Limb (tissue), 2 donors: ENCODE data around the gene TTN.
"Not testable (repeated sequence)": the region's sequence is repeated elsewhere in the genome, so short reads cannot be mapped to it uniquely, and the experiment has no call there.

Experiments
- DNase-seq, 2 donors: peaks; one replicate each; pipeline ENCODE4 v3.0.0-alpha.2; 2016; ENCODE audit errors: extremely low spot score in 2 of 2

TTN gene

DNA sequence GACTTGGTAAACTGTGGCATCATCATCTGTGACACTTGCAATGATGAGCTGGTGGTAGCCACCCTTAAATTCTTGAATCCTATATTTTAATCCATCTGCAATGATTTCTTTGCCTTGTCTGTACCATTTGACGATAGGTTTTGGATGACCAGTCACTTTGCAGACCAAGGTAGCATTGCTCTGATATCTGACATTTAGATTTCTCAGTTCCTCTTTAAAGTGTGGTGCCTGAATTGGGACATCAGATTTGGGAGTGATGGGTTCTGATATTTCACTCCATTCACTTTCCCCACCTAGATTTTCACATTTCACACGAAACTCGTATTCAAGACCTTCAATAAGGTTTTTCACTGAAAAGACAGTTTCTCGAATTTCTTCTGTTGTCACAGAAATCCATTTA lies 271.2 kb downstream of the TTN start:
- no peak for DNase-seq

DNA sequence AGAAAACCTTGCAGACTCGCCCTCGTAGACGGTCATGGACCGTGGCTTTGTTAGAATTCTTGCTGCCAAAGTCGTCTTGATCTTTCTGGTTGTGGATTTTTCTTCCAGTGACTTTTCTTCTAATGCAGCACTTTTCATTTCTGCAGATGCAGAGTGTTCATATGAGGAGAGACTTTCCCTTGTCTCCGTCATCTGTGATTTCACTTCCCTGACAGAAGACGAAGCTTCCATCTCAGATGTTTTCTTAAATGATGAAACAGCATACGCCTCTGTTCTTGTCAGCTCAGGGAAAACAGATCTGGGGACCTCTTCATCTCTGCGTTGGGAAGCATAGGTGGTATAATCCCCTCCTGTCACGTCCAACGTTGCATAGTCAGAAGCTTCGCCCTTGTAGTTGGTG lies 276.1 kb downstream of the TTN start:
- no peak for DNase-seq

DNA sequence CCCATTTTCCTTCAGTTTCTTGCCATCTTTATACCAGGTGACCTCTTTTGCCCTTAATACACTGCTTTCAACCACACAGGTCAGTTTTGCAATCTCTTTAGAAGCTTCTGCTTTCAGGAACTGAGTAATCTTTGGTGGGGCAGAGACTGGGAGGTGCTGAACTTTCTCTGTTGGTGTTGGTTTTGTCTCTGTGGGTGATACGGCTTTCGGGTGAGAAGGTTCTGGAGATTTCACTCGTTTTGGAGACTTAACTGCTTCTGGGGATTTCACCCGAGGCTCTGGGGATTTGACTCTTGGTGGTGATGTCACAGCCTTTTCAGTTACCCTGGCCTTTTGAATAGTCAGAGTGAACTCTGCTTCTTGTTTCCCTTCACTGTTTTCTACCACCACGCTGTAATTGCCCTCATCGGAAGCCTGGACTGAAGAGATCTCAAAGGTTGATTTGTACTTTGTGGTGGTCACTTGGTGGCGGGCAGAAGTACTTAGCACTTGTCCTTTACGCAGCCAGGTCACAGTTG lies 276.5 kb downstream of the TTN start:
- no peak for DNase-seq

DNA sequence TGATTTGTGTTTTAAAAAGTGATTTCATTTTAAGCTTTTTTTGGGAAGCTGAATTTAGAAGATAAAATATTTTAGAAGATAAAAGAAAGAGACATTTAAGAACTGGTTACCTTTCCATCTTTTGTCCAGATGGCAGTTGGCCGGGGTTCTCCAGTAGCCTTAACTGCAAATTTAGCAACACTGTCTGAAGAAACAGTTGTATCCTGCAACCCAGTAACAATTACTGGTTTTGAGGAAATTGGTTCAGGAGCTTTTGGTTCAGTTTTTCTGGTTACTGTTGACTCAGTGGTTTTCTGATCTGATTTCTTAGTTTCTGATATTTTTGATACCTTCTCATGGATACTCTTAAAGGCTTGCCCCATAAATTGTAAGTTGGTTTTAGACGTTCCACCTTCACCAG lies 277.1 kb downstream of the TTN start:
- no peak for DNase-seq

DNA sequence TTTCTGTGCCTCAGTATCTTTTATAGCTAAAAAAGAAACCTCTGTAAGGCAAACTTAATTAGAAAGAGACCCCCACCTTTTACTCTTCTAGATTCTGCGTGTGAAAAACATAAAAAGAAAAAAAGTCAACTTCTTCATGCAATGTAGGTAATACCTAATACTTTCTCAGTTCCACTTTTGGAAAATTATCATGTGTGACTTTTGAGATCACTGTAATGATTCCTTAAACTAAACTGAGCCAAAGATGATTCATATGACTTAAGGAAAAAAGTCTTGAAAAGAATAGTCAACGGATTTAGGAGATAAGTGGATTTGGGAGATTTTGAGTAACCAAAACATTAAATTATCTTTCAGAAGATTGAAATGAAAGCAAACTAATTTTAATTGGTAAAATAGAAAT lies 278.0 kb downstream of the TTN start:
- DNase-seq = no peak

DNA sequence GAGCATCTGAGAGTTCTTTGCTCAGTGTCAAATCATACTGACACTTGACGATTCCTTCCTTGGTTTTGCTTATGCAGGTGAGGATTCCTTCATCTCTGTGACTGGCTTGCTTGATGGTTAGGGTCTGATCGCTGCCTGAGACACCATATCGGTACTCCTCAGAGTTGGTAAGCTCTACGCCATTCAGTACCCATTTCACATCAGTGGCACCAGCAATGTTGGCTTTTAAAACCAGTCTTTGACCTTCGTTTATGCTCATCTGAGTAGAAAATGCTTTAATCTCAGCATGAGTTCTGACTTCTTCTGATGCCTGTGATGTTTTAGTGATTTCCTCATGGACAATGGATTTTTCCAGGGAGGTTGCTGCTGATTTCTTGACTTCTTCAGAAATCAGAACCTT lies 278.6 kb downstream of the TTN start:
- DNase-seq = no peak

DNA sequence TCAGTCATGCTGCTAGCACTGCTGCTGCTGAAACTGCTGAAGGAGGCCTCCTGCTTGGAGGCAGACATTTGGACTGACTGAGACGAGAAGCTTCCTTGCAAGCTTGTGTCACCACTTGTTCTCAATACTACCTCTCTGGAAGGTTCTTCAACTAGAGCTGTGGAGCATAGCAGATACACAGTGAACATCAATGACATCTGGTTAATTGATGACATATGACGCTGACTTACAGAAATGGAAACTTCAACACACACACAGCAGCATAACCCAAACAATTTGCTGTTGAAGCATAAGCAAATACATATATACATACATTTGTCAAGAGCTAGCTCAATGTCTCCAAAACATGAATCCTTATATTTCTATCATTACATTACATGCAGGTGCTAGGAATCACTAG lies 279.6 kb downstream of the TTN start:
- DNase-seq = no peak

DNA sequence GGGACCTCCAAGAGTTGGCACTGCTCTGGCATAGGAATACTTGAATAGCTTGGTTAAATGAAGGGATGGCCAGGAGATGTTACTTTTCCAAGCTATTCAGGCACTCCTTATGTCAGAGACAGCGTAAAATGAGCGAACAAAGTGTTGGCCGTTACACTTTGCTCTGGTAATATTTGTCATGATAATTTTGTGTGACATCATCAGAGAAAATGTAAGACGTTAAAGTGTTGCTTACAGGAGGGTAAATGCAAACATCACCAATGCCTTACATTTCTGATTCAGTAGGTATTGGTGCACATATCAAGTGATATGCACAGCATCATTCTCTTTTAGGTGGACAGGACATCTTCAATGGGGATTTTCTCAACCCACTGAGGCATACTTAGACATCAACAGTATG lies 281.0 kb downstream of the TTN start:
- no peak for DNase-seq

DNA sequence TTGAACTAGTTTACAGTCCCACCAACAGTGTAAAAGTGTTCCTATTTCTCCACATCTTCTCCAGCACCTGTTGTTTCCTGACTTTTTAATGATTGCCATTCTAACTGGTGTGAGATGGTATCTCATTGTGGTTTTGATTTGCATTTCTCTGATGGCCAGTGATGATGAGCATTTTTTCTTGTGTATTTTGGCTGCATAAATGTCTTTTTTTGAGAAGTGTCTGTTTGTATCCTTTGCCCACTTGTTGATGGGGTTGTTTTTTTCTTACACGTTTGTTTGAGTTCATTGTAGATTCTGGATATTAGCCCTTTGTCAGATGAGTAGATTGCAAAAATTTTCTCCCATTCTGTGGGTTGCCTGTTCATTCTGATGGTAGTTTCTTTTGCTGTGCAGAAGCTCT lies 281.8 kb downstream of the TTN start:
- DNase-seq = not testable (repeated sequence)

DNA sequence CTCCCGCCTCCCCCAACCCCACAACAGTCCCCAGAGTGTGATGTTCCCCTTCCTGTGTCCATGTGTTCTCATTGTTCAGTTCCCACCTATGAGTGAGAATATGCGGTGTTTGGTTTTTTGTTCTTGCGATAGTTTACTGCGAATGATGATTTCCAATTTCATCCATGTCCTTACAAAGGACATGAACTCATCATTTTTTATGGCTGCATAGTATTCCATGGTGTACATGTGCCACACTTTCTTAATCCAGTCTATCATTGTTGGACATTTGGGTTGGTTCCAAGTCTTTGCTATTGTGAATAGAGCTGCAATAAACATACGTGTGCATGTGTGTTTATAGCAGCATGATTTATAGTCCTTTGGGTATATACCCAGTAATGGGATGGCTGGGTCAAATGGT lies 282.2 kb downstream of the TTN start:
- DNase-seq = not testable (repeated sequence)

DNA sequence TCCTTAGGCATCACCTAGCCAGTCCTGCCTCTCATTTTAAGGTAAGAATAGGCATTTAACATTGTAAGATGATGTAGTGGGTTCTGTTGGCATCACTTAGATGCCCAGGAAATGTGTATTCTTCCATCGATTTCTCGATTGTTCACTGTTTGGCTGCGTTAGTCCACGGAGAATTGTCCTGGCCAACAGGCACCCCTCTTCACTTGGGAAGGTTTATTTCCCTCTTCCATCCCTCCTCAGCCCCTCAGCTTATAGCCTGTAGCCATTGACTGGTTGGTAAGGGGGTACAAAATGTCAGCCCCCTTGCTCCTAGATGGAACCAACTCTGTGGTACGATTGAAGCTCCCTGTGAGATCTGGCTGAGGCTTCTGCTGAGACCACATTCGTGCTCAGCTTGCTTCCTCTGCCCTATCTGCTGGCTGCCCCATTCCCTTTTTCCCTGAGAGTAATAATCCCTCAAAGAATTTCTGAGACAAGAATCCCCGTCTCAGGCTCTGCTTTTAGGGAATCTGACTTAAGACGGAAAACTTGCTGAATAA lies 283.6 kb downstream of the TTN start:
- DNase-seq = no peak

DNA sequence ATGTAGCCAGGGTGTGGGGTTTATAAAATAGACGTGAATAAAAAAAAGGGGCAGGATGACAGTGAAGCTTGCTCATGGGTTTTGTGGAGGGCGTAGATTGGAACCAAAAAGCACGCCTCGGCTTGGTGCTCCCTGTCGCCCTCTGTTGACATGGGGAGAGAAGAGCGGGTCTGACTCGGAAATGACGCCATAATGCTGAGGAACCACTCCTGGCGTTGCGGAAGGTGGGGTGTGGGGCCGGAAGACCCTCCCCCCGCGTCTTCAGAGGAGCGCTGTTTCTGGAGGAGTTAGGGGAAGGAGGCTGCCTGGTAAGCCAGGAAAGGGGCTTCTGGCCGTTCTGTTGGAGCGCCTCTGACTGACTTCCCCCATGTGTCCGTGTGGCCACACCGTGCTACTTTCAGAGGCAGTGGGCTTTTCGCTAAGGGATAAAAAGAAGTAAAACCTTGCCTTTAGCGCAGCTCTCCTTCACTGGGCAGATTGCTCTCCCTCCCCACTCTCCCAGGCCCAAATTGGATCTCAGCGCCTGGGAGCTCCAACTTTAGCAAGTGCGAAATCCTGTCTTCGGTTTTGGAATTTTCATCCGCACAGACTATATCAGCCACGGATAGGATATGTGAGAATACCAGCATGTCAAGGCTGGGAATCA lies 284.1 kb downstream of the TTN start:
- peak; percentile 88 to 90 for DNase-seq

DNA sequence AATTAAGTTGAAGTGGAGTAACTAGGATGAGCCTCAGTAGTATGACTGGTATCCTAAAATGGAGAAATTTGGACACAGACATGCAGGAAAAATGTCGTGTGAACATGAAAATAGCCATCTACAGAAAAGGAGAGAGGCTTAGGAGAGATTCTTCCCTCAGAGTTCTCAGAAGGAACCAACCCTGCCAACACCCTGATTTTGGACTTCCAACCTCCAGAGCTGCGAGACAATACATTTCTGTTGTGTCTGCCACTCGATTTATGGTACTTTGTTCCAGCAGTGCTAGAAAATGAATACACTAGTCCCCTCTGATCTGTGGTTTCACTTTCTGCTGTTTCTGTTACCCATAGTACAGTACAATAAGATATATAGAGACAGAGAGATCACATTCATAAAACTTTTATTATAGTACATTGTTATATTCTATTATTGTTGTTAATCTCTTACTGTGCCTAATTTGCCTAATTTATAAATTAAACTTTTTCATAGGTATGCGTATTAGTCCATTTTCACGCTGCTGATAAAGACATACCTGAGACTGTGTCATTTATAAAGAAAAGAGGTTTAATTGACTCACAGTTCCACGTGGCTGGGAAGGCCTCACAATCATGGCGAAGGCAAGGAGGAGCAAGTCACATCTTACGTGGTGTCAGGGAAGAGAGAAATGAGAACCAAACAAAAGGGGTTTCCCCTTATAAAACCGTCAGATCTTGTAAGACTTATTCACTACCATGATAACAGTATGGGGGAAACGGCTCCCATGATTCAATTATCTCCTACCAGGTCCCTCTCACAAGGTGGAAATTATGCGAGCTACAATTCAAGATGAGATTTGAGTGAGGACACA lies 285.7 kb downstream of the TTN start:
- no peak for DNase-seq

DNA sequence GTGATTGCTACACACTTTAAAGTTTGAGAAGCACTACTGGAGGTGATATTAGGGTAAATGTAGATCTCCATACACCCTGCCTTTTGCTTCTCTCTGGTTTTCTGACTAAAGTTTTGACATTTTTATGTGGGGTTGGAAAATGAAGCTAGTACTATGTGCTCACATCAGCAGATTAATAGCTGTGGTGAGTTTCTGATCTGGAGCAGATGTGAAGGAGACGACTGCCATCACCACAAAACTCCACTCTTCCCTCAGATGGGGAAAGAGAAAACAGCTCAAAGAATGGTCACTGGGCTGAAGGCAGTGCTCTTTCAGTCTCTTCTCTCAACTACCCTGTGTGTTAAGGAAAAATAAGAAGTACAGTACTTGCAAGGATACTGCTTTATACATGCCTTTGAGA lies 289.7 kb downstream of the TTN start:
- no peak for DNase-seq

DNA sequence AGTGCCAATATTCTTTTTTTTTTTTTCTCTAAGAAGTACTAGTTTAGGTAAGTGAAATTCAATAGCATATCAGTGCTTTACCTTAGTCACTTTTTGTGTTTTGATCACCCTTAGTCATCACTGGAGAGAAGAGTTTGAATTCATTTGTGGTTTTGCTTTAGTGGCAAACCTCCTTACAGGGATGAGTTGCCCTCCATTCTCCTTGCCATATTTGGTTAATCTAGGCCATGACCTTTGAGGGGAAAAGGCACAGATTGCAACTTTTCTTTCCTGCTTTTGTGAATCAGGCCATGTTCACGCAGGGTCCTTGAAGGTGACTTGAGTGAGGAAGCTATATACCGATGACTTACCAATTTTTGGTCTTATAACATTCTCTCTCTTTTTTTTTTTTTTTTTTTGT lies 292.6 kb downstream of the TTN start:
- DNase-seq = no peak

DNA sequence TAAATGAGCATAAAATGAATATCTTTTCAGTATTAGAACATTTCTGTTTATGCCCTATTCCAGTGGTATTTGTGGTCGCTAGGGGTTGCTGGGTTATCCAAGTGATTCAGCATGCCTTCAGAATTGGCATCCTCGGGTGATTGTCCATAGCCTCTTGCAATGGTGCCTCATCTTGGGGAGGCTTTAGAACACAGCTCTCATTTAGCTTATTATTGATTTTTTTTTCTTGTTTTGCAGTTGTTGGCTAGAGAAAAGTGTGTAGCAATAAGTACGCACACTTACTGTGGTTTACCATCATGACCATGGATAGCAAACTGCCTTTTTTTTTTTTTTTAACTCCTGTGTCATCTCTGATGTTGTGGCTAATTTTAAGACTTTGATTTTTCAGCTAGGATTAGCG lies 293.3 kb downstream of the TTN start:
- DNase-seq = no peak

DNA sequence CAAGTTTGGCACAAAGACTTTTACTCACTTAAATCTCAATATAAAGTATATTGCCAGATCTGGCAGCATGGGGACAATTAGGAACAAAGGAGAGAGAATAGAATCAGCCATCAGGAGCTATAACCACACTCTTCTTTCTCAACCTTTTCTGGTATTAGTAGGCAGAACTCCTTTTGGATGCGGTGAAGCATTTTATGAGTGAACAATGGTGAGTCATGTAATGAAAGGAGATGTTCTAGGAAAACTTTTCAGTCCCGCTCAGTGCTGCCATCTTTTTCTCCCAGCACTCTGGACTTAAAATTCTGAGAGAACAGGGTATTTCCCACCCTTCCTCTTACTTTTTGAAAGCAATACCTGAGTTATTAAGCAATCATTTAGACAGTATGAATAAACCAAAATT lies 294.7 kb downstream of the TTN start:
- DNase-seq = no peak

DNA sequence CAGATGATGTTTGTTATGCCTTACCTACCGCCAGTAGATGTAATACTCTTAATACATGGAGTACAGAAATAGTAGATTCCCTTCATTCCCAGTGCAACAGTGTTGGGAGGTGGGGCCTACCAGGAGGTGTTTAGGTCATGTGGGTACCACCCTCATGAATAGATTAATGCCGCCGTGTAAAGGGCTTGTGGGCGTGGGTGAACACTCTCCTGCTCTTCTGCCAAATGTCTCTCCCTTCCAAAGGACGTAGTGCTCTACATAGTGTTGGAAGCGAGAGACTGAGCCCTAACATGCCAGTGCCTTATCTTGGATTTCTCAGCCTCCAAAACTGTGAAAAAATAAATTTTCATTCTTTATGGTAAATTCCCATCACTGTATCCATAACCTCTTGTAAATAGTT lies 296.8 kb downstream of the TTN start:
- DNase-seq = no peak

DNA sequence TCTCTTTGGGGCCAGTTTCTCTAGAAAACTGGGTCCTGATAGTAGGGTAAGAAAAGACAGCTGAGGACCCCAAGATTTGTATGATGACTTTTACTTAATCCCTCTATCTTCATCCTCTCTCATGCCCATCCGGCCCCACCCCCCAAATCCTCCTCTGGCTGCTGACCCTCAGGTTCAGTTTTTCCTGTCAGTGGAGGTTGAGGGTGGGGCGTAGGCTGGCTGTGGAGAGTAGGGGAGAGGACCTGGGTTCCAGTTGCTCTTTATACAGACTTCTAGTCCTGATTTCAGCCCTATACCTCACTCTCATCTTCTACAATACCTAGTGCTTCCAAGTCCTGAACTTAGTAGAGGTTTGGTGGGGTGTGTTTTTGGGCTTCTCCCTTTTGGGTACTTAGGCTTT lies 298.6 kb downstream of the TTN start:
- no peak for DNase-seq

DNA sequence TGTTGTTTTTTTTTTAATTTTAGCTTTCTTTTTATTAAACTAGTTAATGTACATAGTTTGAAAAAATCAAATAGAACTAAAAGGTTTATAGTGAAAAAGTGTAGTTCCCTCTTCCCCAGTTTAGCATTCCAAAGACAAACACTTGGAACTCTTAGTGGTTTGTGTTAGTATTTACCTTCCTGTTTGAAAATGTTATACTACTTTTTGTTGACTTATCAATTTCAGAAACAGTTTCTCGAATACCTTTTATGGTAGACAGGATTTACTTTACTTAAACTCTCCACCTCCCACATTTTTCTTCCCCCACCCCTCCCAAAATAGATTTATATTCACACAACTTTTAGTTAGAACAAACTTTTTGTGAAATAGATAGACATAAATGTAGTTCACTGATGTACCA lies 300.3 kb downstream of the TTN start:
- no peak for DNase-seq

DNA sequence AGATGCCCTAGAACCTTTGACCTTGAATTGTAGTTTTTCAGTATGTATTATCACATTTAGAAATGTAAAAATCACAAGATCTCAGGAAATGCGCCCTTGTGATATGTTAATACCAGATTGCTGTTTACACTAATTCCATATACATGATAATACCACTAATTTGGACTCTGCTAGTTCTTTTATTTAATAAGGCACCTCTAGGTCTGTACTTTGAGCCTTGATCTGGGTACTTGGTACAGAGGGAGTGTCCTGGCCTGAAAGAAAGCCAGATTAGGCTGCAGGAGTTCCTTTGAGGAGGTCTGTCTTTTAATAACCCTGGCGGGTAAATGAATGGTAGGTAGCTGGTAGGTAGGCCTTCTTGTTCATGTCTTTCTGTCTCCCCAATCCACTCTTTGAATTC lies 300.7 kb downstream of the TTN start:
- DNase-seq = no peak

DNA sequence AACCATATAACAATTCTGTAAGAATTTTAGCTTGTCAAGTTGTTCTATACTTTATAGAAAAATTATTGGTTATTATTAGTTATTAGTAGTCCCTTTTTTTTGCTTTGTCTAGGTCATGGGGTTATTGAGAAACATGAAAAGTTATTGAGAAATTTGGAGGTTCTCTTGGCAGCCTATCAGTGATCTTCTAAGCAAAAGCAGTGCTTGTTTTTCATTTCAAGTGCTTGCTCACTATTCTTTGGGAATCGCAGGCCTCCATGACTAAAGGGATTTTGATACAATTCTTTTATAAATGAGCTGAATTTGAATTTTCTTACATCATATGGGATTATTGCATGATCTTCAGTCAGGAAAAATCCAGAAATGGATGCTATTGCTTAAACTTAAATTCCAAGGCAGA lies 301.1 kb downstream of the TTN start:
- DNase-seq = no peak

DNA sequence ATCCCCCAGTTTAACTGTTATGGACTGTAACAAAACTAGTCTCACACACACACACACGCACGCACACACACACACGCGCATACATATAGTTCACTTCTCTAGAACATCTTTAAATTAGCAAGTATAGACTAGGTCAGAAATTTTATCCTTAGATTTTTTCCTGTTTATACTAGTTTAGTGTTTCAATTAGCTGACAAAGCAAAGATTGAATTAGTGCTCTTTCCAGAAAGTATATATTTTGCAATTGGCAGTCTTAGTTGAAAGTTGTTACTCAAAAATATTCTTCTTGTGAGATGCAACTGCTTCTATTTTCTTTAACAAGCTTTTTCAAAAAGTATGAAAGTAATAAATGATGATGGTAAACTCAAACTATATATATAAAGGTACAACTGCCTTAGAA lies 304.5 kb downstream of the TTN start:
- DNase-seq = no peak
